ENCODE measurements around the gene ARSG. TPM values are rescaled to one million over a fixed set of nuclear protein-coding genes. Genes with fewer than 3 reads are reported as not detected.

ARSG gene
- total and polyA plus RNA-seq, 2 of the 13 experiments (the other 11 are each of a cell fraction or from before 2014, with no cell fraction given): 3.7 to 15.2 TPM

DNA sequence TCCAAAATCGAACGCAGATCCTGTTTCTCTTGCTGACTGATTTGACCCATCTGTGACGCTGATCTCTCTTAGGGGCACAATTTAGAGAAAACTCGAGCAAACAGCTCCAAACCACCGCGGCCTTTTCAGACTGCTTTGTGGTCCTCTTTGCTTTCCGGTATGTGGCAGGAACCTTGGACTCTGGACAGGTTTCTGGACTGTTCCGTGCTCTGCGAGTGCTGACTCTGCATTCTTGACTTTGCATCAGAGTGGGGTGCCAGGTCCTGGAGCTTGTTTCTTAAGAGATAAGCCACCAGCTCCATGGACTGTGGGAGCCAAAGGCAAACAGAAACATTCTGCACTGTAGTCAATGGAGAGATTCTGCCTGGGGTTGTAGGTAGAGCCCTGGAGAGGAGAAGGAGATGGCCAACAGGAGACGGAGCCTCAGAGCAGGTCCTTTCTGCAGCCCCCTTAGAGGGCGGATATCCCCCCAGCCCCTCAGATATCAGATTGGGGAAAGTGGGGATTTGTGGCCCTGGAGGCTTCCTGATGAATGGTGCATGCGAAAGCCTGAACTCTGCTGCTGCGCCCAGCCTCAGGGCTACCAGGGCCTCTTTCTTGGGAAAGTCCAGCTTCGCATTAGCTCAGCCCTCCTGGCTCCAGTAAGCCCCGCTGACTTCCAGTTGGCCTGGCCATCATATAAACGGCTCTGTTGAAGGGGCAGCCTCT is 100.4 kb downstream of the ARSG start (continued):
- TF ChIP-seq, protein P1, sequence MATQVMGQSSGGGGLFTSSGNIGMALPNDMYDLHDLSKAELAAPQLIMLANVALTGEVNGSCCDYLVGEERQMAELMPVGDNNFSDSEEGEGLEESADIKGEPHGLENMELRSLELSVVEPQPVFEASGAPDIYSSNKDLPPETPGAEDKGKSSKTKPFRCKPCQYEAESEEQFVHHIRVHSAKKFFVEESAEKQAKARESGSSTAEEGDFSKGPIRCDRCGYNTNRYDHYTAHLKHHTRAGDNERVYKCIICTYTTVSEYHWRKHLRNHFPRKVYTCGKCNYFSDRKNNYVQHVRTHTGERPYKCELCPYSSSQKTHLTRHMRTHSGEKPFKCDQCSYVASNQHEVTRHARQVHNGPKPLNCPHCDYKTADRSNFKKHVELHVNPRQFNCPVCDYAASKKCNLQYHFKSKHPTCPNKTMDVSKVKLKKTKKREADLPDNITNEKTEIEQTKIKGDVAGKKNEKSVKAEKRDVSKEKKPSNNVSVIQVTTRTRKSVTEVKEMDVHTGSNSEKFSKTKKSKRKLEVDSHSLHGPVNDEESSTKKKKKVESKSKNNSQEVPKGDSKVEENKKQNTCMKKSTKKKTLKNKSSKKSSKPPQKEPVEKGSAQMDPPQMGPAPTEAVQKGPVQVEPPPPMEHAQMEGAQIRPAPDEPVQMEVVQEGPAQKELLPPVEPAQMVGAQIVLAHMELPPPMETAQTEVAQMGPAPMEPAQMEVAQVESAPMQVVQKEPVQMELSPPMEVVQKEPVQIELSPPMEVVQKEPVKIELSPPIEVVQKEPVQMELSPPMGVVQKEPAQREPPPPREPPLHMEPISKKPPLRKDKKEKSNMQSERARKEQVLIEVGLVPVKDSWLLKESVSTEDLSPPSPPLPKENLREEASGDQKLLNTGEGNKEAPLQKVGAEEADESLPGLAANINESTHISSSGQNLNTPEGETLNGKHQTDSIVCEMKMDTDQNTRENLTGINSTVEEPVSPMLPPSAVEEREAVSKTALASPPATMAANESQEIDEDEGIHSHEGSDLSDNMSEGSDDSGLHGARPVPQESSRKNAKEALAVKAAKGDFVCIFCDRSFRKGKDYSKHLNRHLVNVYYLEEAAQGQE (IDR thresholded peaks at IDR 0.05; ENCODE audit: borderline replicate concordance in 1 of 2, low read depth in 1 of 2, low read length in 2 of 2): peak in 1 of 2 experiments; percentile 57; a peak in 1 of 4 replicates
- TF ChIP-seq, protein P2, sequence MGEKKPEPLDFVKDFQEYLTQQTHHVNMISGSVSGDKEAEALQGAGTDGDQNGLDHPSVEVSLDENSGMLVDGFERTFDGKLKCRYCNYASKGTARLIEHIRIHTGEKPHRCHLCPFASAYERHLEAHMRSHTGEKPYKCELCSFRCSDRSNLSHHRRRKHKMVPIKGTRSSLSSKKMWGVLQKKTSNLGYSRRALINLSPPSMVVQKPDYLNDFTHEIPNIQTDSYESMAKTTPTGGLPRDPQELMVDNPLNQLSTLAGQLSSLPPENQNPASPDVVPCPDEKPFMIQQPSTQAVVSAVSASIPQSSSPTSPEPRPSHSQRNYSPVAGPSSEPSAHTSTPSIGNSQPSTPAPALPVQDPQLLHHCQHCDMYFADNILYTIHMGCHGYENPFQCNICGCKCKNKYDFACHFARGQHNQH (CRISPR knock-in tag; IDR thresholded peaks at IDR 0.05): peak; percentile 89; the same call in 1 of the 2 replicates
- peak; percentile 91 for TF ChIP-seq SALL1 (CRISPR knock-in tag; IDR thresholded peaks at IDR 0.05)
- 0 out of 2 replicates have a peak, but pooled peaks have one; percentile 35 for TF ChIP-seq ZNF607 (CRISPR knock-in tag; IDR thresholded peaks at IDR 0.05; ENCODE audit: borderline replicate concordance)
- TF ChIP-seq, protein P3, sequence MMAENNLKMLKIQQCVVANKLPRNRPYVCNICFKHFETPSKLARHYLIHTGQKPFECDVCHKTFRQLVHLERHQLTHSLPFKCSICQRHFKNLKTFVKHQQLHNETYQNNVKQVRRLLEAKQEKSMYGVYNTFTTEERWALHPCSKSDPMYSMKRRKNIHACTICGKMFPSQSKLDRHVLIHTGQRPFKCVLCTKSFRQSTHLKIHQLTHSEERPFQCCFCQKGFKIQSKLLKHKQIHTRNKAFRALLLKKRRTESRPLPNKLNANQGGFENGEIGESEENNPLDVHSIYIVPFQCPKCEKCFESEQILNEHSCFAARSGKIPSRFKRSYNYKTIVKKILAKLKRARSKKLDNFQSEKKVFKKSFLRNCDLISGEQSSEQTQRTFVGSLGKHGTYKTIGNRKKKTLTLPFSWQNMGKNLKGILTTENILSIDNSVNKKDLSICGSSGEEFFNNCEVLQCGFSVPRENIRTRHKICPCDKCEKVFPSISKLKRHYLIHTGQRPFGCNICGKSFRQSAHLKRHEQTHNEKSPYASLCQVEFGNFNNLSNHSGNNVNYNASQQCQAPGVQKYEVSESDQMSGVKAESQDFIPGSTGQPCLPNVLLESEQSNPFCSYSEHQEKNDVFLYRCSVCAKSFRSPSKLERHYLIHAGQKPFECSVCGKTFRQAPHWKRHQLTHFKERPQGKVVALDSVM (CRISPR knock-in tag; IDR thresholded peaks at IDR 0.05): no peak
- TF ChIP-seq KDM6A (CRISPR knock-in tag; IDR thresholded peaks at IDR 0.05; ENCODE audit: low read depth): peak; percentile 69; the same call in 1 of the 2 replicates
- TF ChIP-seq SOX5 (CRISPR knock-in tag; IDR thresholded peaks at IDR 0.05; ENCODE audit: borderline replicate concordance): peak; percentile 63
- TF ChIP-seq, protein P4, sequence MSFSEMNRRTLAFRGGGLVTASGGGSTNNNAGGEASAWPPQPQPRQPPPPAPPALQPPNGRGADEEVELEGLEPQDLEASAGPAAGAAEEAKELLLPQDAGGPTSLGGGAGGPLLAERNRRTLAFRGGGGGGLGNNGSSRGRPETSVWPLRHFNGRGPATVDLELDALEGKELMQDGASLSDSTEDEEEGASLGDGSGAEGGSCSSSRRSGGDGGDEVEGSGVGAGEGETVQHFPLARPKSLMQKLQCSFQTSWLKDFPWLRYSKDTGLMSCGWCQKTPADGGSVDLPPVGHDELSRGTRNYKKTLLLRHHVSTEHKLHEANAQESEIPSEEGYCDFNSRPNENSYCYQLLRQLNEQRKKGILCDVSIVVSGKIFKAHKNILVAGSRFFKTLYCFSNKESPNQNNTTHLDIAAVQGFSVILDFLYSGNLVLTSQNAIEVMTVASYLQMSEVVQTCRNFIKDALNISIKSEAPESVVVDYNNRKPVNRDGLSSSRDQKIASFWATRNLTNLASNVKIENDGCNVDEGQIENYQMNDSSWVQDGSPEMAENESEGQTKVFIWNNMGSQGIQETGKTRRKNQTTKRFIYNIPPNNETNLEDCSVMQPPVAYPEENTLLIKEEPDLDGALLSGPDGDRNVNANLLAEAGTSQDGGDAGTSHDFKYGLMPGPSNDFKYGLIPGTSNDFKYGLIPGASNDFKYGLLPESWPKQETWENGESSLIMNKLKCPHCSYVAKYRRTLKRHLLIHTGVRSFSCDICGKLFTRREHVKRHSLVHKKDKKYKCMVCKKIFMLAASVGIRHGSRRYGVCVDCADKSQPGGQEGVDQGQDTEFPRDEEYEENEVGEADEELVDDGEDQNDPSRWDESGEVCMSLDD (CRISPR knock-in tag; IDR thresholded peaks at IDR 0.05; ENCODE audit: borderline replicate concordance): peak; percentile 59; the same call in 1 of the 2 replicates
- TF ChIP-seq HNF4A (CRISPR knock-in tag; IDR thresholded peaks at IDR 0.05): peak; percentile 98
- TF ChIP-seq EHMT2 (IDR thresholded peaks at IDR 0.05; ENCODE audit: borderline replicate concordance, low read depth, low read length): no peak
- TF ChIP-seq ATF1 (CRISPR knock-in tag; IDR thresholded peaks at IDR 0.05): peak; percentile 54; the same call in 1 of the 2 replicates
- TF ChIP-seq, protein P5, sequence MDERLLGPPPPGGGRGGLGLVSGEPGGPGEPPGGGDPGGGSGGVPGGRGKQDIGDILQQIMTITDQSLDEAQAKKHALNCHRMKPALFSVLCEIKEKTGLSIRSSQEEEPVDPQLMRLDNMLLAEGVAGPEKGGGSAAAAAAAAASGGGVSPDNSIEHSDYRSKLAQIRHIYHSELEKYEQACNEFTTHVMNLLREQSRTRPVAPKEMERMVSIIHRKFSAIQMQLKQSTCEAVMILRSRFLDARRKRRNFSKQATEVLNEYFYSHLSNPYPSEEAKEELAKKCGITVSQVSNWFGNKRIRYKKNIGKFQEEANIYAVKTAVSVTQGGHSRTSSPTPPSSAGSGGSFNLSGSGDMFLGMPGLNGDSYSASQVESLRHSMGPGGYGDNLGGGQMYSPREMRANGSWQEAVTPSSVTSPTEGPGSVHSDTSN (CRISPR knock-in tag; IDR thresholded peaks at IDR 0.05): no peak
- 0 out of 2 replicates have a peak, but pooled peaks have one; percentile 61 for TF ChIP-seq ZNF556 (CRISPR knock-in tag; IDR thresholded peaks at IDR 0.05; ENCODE audit: borderline replicate concordance)
- peak; percentile 54; the same call in 1 of the 2 replicates for TF ChIP-seq ZNF510 (CRISPR knock-in tag; IDR thresholded peaks at IDR 0.05; ENCODE audit: low read depth)
- peak; percentile 72; the same call in 1 of the 2 replicates for TF ChIP-seq ZKSCAN8 (CRISPR knock-in tag; IDR thresholded peaks at IDR 0.05; ENCODE audit: borderline replicate concordance)
- TF ChIP-seq ZNF788 (CRISPR knock-in tag; IDR thresholded peaks at IDR 0.05; ENCODE audit: borderline replicate concordance): peak; percentile 48; the same call in 1 of the 2 replicates
